GM18907 (cell line): Measurements from ENCODE around the gene ZNF335.

Experiments used
- ATAC-seq: cut with Tn5 transposase; IDR thresholded peaks from one replicate; pipeline ENCODE4 v1.9.1; 2021; ENCODE audit warnings: mild to moderate bottlenecking, moderate library complexity; ENCODE audit not compliant: unreplicated experiment

ZNF335 gene

GRCh38 chr20:45971675-45972499 lies at the start of gene ZNF335:
Gene ZNF335 (minus strand): TSS chr20:45972203. CDS start chr20:45971410, 793 bp downstream.
- peak; percentile 75 for ATAC-seq

GRCh38 chr20:46020555-46020954 lies 48.6 kb upstream of the ZNF335 start:
- ATAC-seq = no peak

- no peak for ATAC-seq
These were observed 46.6 kb upstream of the ZNF335 start for GRCh38 chr20:46018611-46019010.

- no peak for ATAC-seq
These were observed 46.1 kb upstream of the ZNF335 start for GRCh38 chr20:46018112-46018511.

- ATAC-seq = no peak
These were observed 45.3 kb upstream of the ZNF335 start for GRCh38 chr20:46017272-46017671.

- ATAC-seq = no peak
These were observed 42.8 kb upstream of the ZNF335 start for GRCh38 chr20:46014517-46015396.

- ATAC-seq = peak; percentile 71
These were observed 42.0 kb upstream of the ZNF335 start for GRCh38 chr20:46013829-46014516.

- no peak for ATAC-seq
These were observed 41.4 kb upstream of the ZNF335 start for GRCh38 chr20:46013322-46013828.

- no peak for ATAC-seq
These were observed 40.9 kb upstream of the ZNF335 start for GRCh38 chr20:46012921-46013320.

GRCh38 chr20:46011631-46012482 lies 39.9 kb upstream of the ZNF335 start:
- no peak for ATAC-seq

- no peak for ATAC-seq
These were observed 38.7 kb upstream of the ZNF335 start for GRCh38 chr20:46010491-46011391.

GRCh38 chr20:46009816-46010215 lies 37.8 kb upstream of the ZNF335 start:
- no peak for ATAC-seq

- no peak for ATAC-seq
These were observed 35.7 kb upstream of the ZNF335 start for GRCh38 chr20:46007671-46008070.

- no peak for ATAC-seq
These were observed 35.0 kb upstream of the ZNF335 start for GRCh38 chr20:46006964-46007363.

- ATAC-seq = no peak
These were observed 34.2 kb upstream of the ZNF335 start for GRCh38 chr20:46006022-46006705.

GRCh38 chr20:46004889-46005473 lies 33.0 kb upstream of the ZNF335 start:
- ATAC-seq = peak; percentile 52

GRCh38 chr20:46004187-46004586 lies 32.2 kb upstream of the ZNF335 start:
- ATAC-seq = no peak

GRCh38 chr20:46002008-46002407 lies 30.0 kb upstream of the ZNF335 start:
- no peak for ATAC-seq
